HG03520 (cell line): ENCODE data around the gene NOL4L.

Experiments used
- ATAC-seq: cut with Tn5 transposase; IDR thresholded peaks from one replicate; pipeline ENCODE4 v1.9.1; 2021; ENCODE audit warnings: mild to moderate bottlenecking, moderate library complexity; ENCODE audit not compliant: unreplicated experiment

The NOL4L gene

DNA sequence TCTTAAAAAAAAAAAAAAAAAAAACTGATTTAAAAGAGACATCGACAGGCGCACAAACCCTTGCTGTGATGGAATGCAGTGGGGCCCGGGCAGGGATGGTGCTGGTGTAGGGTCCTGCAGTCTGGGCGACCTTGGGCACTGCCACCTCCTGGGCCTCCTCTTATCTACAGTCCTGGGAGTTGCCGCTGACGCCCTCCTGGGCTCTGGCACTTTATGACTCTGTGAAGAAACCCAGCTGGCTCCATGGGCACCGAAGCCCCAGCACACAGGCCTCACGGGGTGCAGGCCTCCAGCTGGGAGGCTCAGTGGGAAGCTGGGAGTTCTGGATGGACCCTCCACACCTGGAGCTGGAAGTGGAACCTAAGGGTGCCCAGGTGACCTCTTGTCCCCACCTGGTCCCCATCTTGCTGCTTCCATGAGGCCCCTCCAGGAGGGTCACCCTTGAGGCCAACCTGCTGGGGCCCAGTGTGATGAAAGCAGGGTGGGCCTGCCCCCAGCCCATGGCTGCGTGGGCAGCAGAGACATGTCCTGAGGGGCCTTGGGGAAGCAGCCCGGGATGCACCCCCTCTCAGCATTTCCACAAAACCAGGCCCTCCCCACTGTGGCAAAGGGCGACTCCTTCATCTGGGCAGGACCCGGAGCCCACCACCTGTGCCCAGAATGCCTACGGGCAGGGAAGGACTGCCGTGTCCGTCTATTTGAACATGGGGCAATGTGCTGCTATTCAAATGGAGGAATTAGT, 122.1 kb downstream of the NOL4L start:
- ATAC-seq = no peak

DNA sequence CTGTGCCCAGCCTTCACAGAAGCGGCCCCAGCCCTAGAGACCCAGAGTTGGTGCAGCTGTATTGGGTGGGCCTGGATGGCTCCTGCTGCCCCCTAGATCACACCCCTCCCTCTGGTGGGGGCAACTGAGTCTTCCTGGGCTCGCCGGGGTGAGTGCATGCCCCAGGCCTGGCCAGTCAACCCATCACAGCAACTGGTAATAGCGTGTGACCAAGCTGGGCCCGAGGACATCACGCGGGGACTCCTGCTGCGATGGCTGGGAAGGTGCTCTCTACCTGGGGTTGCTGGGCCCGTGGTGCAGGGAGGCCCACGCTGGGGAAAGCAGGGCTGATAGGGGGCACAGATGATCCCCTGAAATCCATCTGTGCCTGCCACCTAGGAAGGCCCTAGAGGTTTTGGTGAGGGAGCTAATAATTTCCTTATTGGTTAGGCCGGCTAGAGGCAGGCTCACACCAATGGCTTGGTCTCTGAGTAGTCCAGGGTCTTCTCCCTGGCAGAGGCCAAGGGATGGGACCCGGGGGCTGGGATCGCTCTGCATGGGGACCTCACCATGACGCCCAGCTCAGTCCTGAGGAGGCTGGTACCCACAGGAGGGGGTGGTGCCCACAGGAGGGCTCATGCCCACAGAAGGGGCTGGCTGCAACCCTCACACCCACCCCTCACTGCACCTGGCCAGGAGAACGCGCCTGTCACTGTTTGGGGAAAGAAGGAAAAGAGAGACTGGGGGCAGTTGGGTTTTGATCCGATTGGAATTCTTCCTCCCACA, 123.1 kb downstream of the NOL4L start:
- no peak for ATAC-seq

DNA sequence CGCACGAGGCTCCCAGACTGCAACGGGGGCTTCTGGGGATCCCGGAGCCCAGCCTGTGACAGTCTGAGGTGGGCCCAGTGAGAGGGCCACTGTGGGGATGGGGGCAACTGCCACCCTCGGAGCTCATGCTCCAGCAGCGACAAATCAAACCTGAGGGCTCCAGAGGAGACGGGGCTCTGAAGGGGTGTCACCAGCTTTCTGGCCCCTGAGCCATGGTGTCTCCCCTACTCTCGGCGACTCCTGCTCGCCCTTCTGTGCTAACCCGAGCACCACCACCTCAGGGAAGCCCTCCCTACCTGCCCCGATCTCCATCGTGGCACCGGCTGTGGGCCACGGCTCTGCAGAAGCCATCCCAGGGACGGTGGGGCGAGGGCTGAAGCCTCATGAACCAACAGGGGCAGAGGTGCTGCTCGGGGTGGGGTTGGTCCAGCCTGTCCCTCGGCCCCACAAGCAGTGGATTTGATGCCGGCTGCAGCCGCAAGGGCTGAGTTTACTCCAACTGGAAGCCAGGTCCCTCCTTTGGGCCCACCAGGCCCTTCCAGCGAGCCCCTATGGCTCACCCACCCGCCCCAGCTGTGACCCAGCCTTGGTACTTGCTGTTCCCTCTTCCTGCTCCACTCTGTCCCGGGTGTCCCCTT, 124.3 kb downstream of the NOL4L start:
- ATAC-seq = no peak

DNA sequence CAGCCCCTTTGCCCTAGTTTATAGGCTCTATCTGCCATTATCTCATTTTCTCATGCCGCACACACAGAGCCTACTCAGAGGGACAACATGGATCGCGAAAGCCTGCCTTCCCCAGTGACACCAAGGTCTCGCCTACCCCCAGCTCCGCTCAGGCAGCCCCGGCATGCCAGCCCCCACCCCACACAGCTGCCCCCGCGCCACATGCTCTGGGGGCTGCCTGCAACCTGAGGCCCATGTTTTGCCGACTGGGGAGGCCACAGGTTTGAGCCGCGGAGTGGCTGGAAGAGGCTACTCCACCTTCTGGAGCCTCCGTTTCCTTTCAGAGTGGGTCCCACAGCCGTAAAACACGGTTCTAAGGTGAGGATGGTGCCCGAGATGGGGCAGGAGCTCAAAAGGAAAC, 124.9 kb downstream of the NOL4L start:
- ATAC-seq = no peak

DNA sequence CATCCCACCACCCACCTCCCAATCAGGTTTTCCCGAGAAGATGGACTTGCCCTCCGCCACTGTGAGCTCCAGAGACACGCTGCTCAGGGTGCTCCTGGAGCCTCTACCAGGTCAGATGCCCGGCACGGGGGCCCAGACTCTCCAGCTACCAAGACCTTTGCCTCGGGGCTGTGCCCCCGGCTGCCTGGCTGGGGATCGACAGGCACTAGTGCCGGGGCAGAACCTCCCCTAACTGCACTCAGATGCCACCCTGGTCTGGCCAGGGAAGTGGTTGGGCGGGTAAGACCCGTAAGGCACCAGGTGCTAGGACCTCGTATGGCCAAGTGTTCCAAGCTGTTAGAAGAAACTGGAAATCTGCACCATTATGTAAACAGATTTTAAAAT, 126.3 kb downstream of the NOL4L start:
- no peak for ATAC-seq

DNA sequence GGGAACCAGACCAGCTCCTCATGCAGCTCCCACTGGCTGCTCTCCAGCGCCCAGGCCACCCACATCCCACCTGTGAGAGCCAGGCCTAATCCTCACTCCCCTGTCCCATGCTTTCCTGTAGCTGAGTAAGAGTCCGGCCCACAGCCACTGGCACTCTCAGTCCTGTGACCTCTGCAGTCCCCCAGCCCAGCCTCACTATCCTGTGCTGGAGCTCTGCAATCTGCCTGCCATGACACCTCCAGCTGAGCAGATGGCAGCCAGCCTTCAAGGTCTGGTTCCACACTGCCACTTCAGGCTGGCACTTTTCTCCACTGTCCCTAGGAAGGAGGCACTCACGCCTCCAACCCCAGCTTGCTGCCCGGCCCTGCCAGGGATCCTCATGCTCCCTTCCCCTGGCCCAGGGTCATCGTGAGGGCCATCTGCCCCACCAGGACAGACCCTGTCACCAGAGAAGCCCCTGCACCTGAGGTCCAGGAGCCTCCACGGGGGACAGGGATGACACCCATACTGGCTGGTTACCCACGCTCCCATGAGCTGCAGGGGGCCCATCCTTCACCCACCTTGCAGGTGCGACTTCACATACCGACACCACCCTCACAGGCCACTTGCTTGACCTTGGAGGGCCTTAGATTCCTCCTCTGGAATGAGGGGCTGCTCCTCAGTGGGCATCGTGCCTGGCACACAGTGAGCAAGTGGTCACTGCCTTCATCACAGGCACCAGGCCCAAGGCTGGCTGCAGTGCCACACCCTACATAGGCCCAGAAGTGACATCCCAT, 126.9 kb downstream of the NOL4L start:
- ATAC-seq = no peak

DNA sequence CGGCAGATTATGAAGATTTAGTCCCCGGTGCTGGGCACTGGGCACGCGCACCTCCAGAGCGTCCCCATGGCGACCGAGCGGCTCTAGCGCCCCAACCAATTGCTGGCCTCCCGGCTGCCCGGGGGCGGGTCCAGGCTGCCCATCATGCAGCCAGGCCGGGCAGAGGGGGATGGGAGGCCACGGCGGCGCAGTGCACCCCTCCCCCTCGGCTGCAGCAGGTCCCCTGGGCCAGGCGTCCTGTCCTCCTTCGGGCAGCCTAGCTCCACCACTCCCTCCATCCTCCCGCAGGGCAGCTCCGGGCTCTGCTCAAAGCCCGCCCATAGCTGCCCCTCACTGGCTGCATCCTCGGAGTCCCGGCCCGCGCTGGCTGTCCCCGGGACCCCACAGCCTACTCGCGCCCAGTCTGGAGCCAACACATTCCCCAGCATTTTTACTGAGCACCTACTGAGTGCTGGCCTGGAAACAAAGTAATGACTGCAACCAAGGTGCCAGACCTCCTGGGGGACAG, 127.6 kb downstream of the NOL4L start:
- ATAC-seq = no peak

DNA sequence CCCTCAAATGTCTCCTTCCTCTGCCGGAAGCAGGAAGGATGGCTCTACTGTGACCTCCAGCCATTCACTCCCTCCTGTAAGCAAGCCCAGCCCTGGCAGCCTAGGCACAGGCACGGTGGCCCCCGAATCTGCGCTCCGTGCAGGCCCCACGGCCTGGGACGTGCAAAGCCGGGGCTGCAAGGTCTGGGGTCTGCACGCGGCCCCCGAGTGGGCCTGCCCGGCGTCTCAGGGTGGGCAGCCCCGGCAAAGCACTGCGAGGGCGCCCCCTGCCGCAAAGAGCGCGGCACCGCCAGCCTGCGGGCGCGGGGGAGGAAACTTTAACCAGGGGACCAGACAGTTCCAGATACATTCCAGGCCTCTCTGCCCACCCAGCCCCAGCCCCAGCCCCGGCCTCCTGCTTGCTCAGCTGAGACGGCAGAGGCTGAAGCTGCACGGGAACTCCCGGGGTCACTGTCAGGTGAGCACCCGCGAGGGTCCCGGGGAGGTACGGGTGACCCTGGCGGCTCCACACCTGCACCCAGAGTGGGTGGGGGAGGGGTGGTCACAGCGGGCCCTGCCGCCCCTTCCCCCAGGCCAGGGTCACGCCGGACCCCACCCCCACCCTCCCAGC, 128.2 kb downstream of the NOL4L start:
- ATAC-seq = no peak

DNA sequence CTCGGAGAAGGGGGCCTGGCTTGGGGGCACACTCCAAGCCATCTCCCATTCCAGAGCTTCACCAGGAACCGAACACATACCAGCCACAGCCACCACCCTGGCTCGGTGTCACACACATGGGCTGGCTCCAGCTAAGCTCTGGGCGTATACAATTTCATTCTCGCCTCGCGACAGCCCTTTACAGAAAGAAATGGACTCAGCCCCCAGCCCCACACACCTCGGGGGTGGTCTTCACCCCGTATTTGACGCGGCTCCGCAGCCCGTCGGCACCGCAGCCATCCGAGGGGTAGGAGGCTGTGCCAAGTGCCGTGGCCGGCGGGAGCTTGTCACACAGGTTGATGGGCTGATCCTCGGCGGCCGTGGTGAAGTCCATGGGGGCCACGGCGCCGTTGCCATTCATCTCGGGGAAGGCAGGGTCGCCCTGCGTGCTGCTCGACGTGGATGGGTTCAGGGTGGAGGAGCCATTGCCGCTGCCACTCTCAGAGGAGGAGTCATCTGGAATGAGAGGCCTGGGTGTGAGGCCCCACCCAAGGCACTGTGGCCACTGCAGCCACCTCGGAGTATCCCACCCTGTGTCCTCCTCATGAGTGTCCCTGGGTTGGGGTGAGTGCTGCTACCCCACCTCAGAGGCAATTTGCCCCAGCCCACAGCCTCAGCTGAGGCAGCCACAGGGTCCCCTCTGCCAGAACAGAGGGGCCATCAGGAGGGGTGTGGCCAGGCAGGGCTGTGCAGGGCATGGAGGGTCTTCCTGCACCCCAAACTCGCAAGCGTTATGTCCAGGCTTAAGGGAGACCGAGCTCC, 129.0 kb downstream of the NOL4L start:
- ATAC-seq = no peak

DNA sequence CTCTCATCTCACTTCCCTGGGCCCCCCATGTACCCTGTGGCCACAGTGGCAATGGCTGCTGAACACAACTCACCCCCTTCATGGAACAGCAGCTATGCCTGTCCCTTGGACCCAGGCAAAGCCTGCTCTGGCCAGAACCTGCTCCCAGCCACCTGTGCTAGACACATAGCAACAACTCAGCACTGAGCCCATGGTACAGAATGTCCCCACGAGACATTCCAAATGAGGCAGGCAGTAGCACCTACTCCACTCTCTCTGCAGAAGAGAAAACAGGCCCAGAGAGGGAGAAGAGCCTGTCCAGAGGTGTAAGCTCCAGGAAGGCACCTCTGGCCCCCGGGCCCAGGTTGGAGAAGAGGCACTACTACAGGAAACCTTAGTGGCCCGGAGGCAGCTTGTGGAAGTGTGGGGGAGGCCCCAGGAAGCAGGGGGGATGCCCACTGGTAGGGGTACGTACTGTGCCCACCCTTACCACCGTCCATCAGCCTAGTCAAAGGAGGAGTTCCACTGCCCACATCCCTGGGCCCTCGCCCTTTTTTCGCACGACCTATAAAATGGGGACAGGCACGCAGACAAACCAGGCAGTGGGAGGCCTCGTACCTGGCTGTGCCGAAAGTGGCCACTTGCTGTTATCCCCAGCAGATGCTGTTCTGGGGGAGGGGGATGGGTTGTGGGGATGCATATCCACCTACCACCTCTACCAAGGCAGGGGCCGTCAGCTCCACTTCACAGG, 129.8 kb downstream of the NOL4L start:
- ATAC-seq = no peak

DNA sequence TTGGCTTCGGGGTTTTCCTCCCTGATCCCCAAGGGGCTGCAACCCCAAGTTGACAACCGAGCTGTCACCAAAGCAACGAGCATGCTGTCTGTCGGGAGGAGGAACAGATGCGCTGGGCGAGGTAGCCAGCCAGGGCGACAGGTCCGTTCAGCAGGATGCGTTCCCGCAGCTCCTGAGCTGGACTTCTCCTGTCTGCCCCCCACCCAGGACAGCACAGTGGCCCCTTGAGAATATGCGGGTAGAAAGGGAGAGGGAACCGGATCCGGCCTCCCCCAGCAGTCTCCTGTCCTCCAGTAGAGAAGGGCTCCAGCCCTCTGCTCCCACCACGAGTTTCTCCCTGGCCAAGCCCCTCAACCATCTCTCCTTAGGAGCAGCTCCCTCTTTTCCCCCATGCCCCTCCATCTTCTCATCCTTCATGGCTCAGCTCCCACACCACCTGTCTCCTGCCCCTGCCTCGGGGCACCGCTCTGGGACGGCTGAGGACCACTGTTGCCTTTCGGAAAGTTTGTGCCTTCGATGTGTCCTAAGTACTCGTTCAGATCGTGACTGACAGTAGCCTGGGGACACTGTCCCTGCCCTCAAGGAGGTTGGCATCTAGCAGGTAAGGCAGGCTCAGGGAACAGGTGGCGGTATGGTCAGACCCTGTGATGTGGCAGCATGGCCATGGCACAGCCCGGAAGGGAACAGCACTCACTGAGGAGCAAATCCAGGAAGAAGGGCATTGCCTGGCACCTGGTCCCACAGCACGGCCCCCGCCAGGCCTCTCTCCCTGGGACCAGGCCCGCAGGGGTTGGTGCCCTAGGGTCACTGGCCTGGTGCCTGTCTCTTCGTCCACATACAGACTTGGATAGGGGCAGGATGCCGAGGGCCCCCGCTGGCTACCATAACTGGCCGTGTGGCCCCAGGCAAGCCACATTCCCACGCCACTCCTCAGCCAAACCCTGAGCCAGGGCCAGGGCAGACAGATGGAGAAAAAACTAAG, 130.7 kb downstream of the NOL4L start:
- ATAC-seq = no peak

DNA sequence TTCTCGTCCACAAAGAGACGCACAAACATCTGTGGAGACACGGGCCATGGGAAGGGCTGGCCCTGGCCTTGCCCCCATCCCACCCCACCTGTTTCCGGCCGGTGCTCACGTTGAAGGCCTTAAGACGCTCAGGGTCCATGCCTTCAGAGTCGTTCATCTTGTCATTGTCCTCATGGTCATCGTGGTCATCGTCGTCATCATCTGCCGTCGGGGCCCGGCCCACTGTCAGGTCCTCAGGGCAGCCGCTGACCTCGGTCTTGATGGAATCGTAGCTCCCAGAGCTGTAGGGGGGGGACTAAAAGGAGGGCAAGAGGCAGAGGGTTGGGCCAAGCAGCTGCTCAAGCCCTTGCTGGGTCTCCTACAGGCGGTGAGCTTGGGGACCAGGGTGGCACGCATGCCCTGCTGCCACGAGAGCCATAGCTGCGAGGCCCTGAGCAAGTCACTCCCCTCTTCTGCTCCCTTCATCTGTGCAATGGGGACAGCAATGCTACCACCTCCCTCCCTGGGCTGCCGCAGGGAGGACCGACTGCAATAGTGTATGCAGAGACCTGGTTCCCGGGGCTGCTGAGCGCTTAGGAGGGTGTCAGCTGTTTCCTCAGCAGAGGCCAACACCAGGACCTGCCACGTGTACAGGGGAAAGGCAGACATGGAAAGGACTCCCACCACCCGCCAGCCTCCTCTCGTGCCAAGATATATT, 131.5 kb downstream of the NOL4L start:
- no peak for ATAC-seq

DNA sequence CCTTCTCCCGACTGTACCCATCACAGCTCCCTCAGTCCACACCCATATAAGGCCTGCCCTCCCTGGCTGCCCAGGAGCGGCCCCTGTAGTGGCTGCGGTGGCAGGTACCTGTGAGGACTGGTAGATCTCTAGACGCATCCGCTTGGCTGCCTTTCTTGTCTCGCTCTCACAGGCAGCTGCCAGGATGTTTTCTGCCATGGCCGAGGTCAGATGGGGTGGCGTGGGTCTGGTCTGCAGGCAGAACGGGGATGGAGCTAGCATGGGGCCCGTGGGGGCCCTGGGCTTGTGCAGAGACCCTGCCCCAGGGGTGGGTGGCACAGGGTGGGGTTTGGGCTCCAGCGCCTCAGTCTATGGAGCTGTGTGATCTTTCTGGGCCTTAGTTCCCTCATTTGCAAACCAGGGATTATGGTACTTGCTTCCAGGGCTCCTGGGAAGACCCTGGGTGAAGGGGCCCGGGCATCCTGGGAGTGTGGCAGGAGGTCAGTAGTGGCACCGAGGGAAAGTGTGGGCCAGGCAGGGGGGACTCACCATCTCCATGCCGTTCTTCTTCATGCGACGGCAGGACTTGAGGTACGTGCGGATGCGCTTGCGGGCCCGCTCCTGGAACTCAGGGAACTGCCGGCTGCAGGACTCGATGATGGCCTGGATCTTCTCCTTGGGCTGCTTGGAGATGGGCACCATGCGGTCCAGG, 132.2 kb downstream of the NOL4L start:
- no peak for ATAC-seq

DNA sequence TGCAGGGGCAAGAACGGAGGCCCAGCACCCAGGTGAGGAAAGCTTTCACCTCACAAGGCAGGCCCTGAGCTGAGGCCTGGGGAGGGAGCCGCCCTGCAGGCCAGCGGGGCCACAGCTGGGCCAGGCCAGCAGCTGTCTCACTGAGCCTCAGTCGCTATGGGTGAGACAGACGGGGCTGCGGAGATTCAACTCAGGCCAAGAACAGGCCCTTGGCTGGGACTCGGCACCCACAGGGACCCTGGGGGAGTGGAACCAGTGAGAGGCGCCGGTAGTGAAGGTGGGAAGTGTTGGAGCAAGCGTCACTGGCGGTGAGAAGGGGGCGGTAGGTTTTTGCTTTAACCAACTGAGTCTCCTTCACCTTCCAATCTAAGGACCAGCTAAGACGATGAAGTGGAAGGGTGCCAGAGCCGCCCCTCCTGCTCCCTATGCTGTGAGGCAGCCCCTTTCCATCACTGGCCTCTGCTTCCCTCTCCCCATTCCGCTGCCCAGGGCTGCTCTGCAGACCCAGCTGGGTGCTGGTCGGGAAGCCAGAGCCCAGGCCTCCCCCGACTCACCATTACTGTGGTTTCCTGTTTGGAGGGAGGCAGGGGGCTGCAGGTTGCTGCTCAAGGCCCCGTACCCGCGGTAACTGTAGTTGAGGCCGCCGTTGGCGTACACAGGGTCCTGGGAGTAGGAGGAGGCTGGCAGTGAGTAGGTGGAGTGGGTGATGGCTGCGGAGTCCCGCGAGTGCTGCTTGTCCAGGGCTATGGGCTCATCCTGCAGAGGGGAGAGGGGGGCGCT, 133.3 kb downstream of the NOL4L start:
- ATAC-seq = no peak

DNA sequence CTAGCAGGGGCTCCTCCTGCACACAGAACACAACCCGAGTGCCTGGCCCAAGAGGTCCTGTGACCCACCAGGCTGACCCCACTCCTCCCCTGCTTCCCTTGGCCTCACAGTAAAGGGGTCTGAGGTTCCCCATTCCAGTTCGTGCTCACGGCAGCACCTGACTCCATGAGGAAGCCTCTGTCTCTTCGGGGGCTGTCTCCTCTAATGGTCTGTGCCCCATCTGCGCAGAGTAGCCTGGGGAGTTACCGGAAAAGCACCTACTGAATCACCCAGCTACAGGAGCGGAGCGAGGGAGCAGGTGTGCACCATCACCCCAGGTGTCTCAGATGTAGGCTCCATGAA, 133.8 kb downstream of the NOL4L start:
- no peak for ATAC-seq

DNA sequence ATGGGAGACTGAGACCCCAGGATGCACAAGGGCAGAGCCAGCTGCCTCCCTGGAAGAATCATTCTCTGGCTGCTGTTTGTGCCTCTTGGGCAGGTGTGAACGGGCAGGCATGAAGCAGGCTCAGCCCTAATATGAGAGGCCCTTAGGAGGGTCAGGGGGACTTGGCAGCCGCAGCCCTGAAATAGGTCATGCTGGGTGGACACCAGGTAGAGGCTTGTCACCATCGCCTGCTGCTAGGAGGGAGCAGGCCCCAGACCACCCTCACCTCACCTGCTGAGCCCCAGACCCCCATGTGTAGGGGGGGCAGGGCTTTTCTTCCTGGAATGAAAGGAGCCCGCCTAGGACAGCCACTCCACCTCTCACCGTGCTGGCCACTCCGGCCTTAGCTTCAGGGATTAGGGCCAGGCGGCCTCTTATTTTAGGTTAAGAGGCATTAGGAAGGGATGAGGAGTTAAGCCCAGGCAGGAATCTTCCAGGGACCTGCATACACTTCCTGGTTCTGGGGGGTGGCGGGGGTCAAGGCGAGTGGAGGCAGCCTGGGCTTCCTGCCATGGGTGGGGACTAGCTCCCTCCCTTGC, 134.6 kb downstream of the NOL4L start:
- ATAC-seq = no peak
